Fibroblast of the aortic adventitia (primary cell): ENCODE measurements around the gene PAQR8. TPM values are rescaled to one million over a fixed set of nuclear protein-coding genes. Genes with fewer than 3 reads are reported as not detected.
A peak's percentile ranks its signal among the peaks of the same experiment; 100 is the strongest.

Source experiments
- DNase-seq: peaks from one replicate; pipeline ENCODE4 v3.0.0-alpha.2; 2010; ENCODE audit warnings: low read depth
- H3K4me3 ChIP-seq: 2 replicates; pipeline ENCODE4 v1.5.1; 2011; ENCODE audit warnings: low read depth, mild to moderate bottlenecking, control low read depth, low read length, moderate library complexity
- CTCF ChIP-seq: IDR thresholded peaks from 2 replicates; pipeline ENCODE4 v1.5.1; 2011; ENCODE audit warnings: mild to moderate bottlenecking, low read length, control low read depth, inconsistent platforms; ENCODE audit not compliant: insufficient read depth
- total RNA-seq: library from RNA; depleted of rRNA; stranded (reverse); fragments of >200 nt; gene quantifications from 2 replicates; pipeline ENCODE4 v1.2.3, GENCODE V29; 2012; ENCODE audit warnings: low replicate concordance

PAQR8 gene
- total RNA-seq, 1 donor, result 8.6 TPM

- no peak overlapping the region for H3K4me3 ChIP-seq
- DNase-seq, result no peak
- no peak for TF ChIP-seq CTCF
Measured at GRCh38 chr6:52435345-52435744, 73.4 kb downstream of the PAQR8 start.

GRCh38 chr6:52438926-52439325 lies 77.0 kb downstream of the PAQR8 start:
- no peak overlapping the region for H3K4me3 ChIP-seq
- no peak for DNase-seq
- no peak for TF ChIP-seq CTCF

GRCh38 chr6:52454556-52454955 lies 92.6 kb downstream of the PAQR8 start:
- DNase-seq, result peak; percentile 20
- no peak for TF ChIP-seq CTCF
- H3K4me3 ChIP-seq, result no peak overlapping the region

GRCh38 chr6:52457096-52457495 lies 95.1 kb downstream of the PAQR8 start:
- no peak overlapping the region for H3K4me3 ChIP-seq
- TF ChIP-seq CTCF, result no peak
- DNase-seq, result no peak

Other genes starting within 250 kb of the PAQR8 start
- not detected in 2 replicates for gene IL17A, start 175.8 kb upstream of the PAQR8 start, total RNA-seq
- gene IL17F, start 117.7 kb upstream of the PAQR8 start, total RNA-seq, result not detected in 2 replicates
- 35.8 and 85.7 TPM in 2 replicates for gene MCM3, start 77.4 kb upstream of the PAQR8 start, total RNA-seq
- 30.3 and 44.2 TPM in 2 replicates for gene EFHC1, start 58.2 kb downstream of the PAQR8 start, total RNA-seq
- gene TRAM2, start 214.9 kb downstream of the PAQR8 start, total RNA-seq, result 82.1 and 128 TPM in 2 replicates